ENCODE measurements around the gene ZP4.

- no peak for TF ChIP-seq CTCF (IDR thresholded peaks at IDR 0.05; ENCODE audit: insufficient read depth, low read depth, low read length)
- no peak for TF ChIP-seq EZH2 (IDR thresholded peaks at IDR 0.05; ENCODE audit: insufficient read depth, low read length)
Observed at GRCh38 chr1:237910834-237911233, 20.1 kb upstream of the ZP4 start.
